GM12891 (cell line): ENCODE results near the gene CADM1.

Experiments
- DNase-seq: peaks from one replicate; pipeline ENCODE4 v3.0.0; 2011; ENCODE audit warnings: low spot score; ENCODE audit not compliant: insufficient read length
- FAIRE-seq: peaks from 2 replicates; lab custom pipeline; 2011; peaks lifted over from hg19 to GRCh38; lab: Jason Lieb, UNC
- PAX5 ChIP-seq: IDR thresholded peaks from 2 replicates; pipeline ENCODE4 v1.6.1; 2011; ENCODE audit warnings: low read length, moderate library complexity, mild to moderate bottlenecking; ENCODE audit not compliant: insufficient read depth, severe bottlenecking
- POLR2A ChIP-seq: IDR thresholded peaks from 2 replicates; pipeline ENCODE4 v1.6.1; 2011; ENCODE audit warnings: low read depth, low read length, control low read depth
- POLR2AphosphoS5 ChIP-seq: IDR thresholded peaks from 2 replicates; pipeline ENCODE4 v1.6.1; 2011; ENCODE audit warnings: low read depth, low read length, control low read depth
- POU2F2 ChIP-seq: IDR thresholded peaks from 2 replicates; pipeline ENCODE4 v1.6.1; 2011; ENCODE audit warnings: low read depth, mild to moderate bottlenecking, control low read depth, low read length, moderate library complexity
- SPI1 ChIP-seq: IDR thresholded peaks from 2 replicates; pipeline ENCODE4 v1.6.1; 2011; ENCODE audit warnings: low read depth, low read length, control low read depth
- TAF1 ChIP-seq: IDR thresholded peaks from 2 replicates; pipeline ENCODE4 v1.6.1; 2011; ENCODE audit warnings: low read depth, low read length, control low read depth

The CADM1 gene

GRCh38 chr11:115154355-115154736 lies 349.9 kb downstream of the CADM1 start:
- DNase-seq: no peak
- TF ChIP-seq POU2F2: no peak
- no peak for TF ChIP-seq POLR2AphosphoS5
- no peak for TF ChIP-seq TAF1
- no peak for TF ChIP-seq POLR2A
- TF ChIP-seq SPI1: no peak
- TF ChIP-seq PAX5: no peak
- FAIRE-seq: no peak

- no peak for DNase-seq
- FAIRE-seq: no peak
- no peak for TF ChIP-seq POLR2A
- TF ChIP-seq POLR2AphosphoS5: no peak
- no peak for TF ChIP-seq POU2F2
- TF ChIP-seq PAX5: no peak
These were observed 350.4 kb downstream of the CADM1 start for GRCh38 chr11:115153731-115154354.

GRCh38 chr11:115153135-115153534 lies 351.1 kb downstream of the CADM1 start:
- DNase-seq: no peak
- no peak for FAIRE-seq
- TF ChIP-seq POLR2AphosphoS5 (no peak), POLR2A (no peak), SPI1 (no peak), PAX5 (no peak), TAF1 (no peak), POU2F2 (no peak)

- no peak for TF ChIP-seq PAX5
- TF ChIP-seq SPI1: no peak
- no peak for TF ChIP-seq TAF1
- TF ChIP-seq POU2F2: no peak
- no peak for TF ChIP-seq POLR2A
- TF ChIP-seq POLR2AphosphoS5: no peak
- DNase-seq: no peak
- FAIRE-seq: no peak
These were observed 353.2 kb downstream of the CADM1 start for GRCh38 chr11:115151010-115151409.

- no peak for FAIRE-seq
- TF ChIP-seq TAF1: no peak
- TF ChIP-seq POU2F2: no peak
- no peak for TF ChIP-seq POLR2AphosphoS5
- TF ChIP-seq SPI1: no peak
- no peak for TF ChIP-seq POLR2A
- TF ChIP-seq PAX5: no peak
- DNase-seq: no peak
These were observed 355.5 kb downstream of the CADM1 start for GRCh38 chr11:115148691-115149090.

- TF ChIP-seq TAF1 (no peak), POLR2AphosphoS5 (no peak), SPI1 (no peak), POLR2A (no peak), PAX5 (no peak), POU2F2 (no peak)
- FAIRE-seq: peak; percentile 66
- DNase-seq: no peak
These were observed 356.1 kb downstream of the CADM1 start for GRCh38 chr11:115148101-115148500.

GRCh38 chr11:115147243-115147807 lies 356.9 kb downstream of the CADM1 start:
- no peak for TF ChIP-seq PAX5
- no peak for TF ChIP-seq SPI1
- no peak for TF ChIP-seq POLR2AphosphoS5
- TF ChIP-seq POLR2A: no peak
- FAIRE-seq (peak; percentile 23), DNase-seq (no peak)

GRCh38 chr11:115146425-115146824 lies 357.8 kb downstream of the CADM1 start:
- no peak for DNase-seq
- FAIRE-seq: peak; percentile 33
- peak; percentile 88 for TF ChIP-seq SPI1
- no peak for TF ChIP-seq POU2F2

- no peak for TF ChIP-seq POU2F2
- TF ChIP-seq SPI1: no peak
- TF ChIP-seq PAX5: no peak
- no peak for TF ChIP-seq POLR2AphosphoS5
- no peak for TF ChIP-seq POLR2A
- TF ChIP-seq TAF1: no peak
- DNase-seq (no peak), FAIRE-seq (no peak)
These were observed 358.9 kb downstream of the CADM1 start for GRCh38 chr11:115145324-115145723.

- no peak for TF ChIP-seq POLR2AphosphoS5
- TF ChIP-seq POLR2A: no peak
- TF ChIP-seq PAX5: no peak
- TF ChIP-seq TAF1: no peak
- no peak for TF ChIP-seq POU2F2
- TF ChIP-seq SPI1: no peak
- DNase-seq (no peak), FAIRE-seq (no peak)
These were observed 359.3 kb downstream of the CADM1 start for GRCh38 chr11:115144914-115145313.
